HG03521 (cell line): Measurements from ENCODE around the gene ANKRD11.

Experiments used
- ATAC-seq: cut with Tn5 transposase; IDR thresholded peaks from one replicate; pipeline ENCODE4 v1.9.1; 2021; ENCODE audit warnings: mild to moderate bottlenecking, moderate library complexity; ENCODE audit not compliant: unreplicated experiment

ANKRD11 gene

GRCh38 chr16:89291363-89291762 is 199.0 kb downstream of the ANKRD11 start:
- ATAC-seq = no peak

GRCh38 chr16:89290887-89291286 is 199.5 kb downstream of the ANKRD11 start:
- ATAC-seq = no peak

DNA sequence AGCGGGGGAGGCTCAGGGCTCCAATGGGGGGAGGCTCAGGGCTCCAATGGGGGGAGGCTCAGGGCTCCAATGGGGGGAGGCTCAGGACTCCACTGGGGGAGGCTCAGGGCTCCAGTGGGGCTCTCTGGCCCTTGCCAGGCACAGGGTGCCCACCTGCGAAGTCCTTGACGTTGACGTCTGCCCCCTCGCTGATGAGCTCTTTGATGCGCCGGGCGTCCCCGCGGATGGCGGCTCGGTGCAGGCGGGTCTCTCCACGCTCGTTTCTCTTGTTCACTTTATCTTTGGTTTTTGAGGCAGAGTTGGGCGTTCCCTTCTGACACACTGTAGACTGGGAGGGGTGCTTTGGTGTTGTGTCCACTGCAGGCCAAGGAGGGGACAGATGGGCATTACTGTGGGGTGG is 199.9 kb downstream of the ANKRD11 start:
- no peak for ATAC-seq

GRCh38 chr16:89289428-89290395 is 200.6 kb downstream of the ANKRD11 start:
- ATAC-seq = no peak

- no peak for ATAC-seq
These were observed 201.4 kb downstream of the ANKRD11 start for GRCh38 chr16:89288966-89289365.

DNA sequence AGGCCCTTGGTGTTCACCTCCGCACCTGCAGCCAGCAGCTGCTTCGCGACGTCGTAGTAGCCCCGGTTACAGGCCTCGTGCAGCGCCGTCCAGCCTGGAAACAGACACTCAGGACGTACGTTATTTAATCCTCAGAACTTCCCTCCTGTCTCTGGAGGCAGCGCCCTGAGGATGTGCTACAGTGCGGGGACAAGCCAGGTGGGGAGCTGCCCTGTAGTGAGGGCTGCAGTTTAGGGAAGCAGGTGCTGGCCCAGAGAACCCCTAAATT is 201.8 kb downstream of the ANKRD11 start:
- ATAC-seq = no peak

- no peak for ATAC-seq
These were observed 202.4 kb downstream of the ANKRD11 start for GRCh38 chr16:89287777-89288576.

DNA sequence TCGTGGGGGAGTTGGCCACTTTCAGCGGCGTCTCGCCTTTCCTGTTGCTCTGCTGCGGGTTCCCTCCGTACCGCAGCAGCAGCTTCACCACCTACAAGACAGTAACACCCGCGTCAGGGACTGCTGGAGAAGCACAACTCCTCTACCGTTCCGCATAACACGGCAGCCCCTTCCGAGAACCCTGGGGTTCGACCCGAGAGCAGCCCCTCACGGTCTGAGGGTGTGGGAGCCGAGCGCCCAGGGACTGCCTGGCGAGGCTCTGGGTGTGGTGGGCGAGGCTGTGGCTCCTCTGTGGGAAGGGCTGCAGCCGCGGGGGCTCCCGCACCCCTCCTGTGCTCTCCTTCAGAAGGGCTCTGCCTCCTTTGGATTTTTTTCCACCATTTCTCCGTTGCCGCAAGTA is 204.3 kb downstream of the ANKRD11 start:
- no peak for ATAC-seq

DNA sequence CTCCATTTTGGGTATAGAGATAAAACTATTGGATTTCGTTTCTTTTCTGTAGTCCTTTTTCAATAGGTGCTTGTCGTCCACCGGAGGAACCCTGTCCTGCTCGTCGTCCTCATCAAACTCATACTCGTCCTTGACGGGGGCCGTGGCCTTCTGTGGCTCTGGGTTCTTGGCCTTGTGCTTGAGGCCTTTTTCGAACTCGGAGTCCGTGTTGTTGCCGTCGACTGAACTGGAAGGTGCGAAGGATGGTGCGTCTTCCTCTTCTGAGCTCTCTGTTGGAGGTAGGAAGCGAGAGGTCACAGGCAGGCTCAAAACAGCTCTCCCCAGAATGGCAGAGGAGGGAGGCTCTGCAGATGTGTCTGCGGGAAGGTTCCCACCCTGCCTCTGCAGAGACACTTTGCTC is 205.0 kb downstream of the ANKRD11 start:
- no peak for ATAC-seq

GRCh38 chr16:89283449-89283848 is 206.9 kb downstream of the ANKRD11 start:
- no peak for ATAC-seq

DNA sequence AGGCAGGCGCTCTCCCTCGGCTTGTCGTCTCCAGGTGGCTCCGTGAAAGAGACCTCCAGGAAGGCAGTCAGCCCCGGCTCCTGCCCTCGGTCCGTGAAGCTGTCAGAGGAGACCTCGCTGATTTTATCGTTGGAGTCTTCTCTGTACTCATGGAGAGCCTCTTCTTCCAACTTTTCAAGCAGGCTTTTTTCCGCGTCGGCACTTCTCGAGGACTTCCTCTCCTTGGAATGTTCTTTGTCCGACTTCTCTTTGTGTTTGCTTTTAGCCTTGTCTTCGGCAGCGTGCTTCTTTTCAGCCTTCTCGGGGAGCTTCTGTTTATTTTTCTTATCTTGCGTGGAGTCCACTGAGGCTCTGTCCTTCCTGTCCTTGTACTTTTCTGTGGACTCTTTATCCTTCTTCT is 207.8 kb downstream of the ANKRD11 start:
- no peak for ATAC-seq

GRCh38 chr16:89281829-89282228 is 208.5 kb downstream of the ANKRD11 start:
- ATAC-seq = no peak

DNA sequence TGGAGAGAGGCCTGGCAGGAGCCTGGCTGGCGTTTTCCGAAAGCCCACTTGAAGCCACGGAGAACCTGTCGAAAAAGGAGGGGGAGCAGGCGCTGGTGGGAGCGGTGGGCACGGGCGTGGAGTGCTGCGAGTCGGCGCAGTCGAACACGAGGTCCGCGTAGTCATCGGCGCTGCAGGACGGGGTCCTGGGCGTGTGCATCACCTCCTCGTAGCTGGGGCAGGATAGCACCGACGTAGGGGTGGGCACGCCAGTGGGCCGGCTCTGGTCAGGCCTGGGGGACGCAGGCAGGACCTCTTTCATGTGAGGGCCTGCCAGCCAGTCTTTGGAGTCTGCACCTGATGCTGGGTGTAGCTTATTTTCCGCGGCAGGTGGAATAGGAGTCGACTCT is 209.2 kb downstream of the ANKRD11 start:
- ATAC-seq = no peak

DNA sequence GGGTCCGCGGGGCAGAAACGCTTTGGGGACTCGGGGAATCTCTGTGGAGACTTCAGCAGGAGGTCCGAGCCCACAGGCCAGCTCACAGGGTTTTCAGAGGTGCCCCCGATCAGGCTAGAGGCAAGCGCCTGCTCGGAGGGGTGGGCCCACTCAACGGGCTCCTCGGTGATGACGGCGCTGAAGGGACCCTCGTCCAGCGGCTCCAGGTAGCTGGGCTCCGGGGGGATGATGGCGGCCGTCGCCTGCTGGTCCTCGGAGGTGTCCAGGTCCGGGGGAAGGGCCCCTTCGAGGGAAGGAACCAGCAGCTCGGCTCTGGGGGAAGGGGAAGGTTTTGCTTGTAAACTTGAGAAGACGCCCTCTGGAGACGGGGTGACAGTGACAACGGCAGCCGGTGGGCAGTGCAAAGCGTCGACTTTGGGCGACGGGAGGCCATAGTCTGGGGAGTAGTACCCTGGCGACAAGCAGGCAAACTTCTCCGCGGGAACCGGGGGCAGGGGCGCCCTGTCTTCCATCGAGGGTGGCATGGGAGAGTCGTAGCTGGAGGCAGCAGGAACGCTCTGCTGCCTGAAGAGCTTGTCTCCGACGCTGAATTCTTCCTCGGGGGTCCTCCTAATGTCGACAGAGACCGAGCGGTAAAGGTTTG is 209.7 kb downstream of the ANKRD11 start:
- ATAC-seq = no peak

- no peak for ATAC-seq
These were observed 210.5 kb downstream of the ANKRD11 start for GRCh38 chr16:89279666-89280481.

DNA sequence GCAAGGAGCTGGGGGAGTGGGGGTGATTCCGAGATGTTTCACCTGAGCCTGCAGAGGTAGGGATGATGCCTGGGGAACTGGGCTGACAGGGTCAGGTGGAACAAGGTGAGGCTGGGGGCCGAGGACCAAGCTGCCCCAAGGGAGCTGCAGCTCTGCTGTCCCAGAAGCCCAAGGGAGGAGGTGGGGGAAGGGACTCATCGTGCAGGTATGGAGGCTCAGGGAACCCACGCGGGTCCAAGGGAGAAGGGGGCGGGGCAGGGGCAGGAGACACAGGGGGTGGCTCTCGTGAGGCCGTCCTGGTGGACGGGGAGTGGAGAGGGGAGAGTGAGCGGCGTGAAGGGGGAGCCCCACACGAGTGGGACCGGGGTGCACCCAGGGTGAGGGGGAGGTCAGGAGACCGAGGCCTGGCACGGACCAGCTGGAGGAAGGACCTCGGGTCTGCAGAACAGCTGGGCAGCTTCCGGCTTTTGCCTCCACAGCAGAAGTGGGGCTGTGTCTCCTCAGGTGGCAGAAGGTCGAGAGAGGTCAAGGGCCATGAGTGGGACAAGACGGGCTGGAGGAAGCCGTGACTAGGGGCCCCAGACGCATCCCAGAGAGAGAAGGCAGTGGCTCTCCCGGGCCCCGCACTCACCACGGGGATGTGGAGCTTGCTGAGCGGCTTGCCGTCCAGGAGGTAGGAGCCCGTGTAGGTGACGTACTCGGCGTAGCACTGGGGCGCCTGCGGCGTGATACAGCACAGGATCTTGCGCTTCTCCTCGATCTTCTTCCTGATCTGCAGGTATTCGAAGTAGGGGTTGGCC is 211.7 kb downstream of the ANKRD11 start:
- ATAC-seq = no peak

- ATAC-seq = no peak
These were observed 212.6 kb downstream of the ANKRD11 start for GRCh38 chr16:89277641-89278341.

DNA sequence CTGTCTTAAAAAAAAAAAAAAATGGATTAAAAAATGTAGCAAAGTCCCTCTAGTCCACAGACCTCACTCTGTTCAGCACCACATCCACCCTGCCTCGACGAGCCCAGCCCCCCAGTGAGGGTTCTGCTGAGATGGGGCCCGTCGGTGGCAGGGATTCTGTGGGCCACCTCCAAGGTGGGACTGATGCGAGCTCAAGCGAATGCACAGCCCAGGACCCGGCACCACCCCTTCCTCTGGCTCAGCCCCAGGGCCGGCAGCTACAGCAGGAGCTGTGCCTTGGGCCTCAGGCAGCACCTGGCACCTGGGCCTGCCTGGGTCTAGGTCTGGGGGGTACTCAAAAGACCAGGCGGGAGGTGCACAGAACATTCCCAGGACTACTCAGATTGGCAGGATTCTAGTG is 213.3 kb downstream of the ANKRD11 start:
- no peak for ATAC-seq
